ENCODE data around the gene ZMYM1.

DNA sequence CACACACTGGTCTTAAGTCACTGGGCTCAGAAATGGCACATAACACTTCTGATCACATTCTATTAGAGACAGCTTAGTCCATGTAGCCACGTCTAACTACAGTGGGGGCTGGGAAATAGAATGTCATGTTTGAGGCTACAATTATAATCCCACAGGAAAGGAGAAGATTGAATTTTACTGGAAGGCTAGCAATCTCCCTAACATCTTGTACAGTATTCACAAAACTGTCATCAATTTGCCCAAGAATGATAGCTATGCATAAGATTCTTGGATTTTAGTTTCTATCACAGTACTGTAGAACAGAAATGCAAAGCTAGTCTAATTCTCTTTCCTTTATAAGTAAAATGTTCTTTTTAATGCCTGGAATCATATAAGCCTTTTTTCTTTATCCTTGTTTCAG, 34.8 kb upstream of the ZMYM1 start:
- TF ChIP-seq, protein P1, sequence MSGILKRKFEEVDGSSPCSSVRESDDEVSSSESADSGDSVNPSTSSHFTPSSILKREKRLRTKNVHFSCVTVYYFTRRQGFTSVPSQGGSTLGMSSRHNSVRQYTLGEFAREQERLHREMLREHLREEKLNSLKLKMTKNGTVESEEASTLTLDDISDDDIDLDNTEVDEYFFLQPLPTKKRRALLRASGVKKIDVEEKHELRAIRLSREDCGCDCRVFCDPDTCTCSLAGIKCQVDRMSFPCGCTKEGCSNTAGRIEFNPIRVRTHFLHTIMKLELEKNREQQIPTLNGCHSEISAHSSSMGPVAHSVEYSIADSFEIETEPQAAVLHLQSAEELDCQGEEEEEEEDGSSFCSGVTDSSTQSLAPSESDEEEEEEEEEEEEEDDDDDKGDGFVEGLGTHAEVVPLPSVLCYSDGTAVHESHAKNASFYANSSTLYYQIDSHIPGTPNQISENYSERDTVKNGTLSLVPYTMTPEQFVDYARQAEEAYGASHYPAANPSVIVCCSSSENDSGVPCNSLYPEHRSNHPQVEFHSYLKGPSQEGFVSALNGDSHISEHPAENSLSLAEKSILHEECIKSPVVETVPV (CRISPR knock-in tag; IDR thresholded peaks at IDR 0.05) = no peak
- no peak for TF ChIP-seq TCF4 (CRISPR knock-in tag; IDR thresholded peaks at IDR 0.05; ENCODE audit: borderline replicate concordance)
- no peak for TF ChIP-seq PATZ1 (CRISPR knock-in tag; IDR thresholded peaks at IDR 0.05; ENCODE audit: borderline replicate concordance)
- TF ChIP-seq ZFP30 (CRISPR knock-in tag; IDR thresholded peaks at IDR 0.05) = no peak
- no peak for TF ChIP-seq BACH2 (CRISPR knock-in tag; IDR thresholded peaks at IDR 0.05; ENCODE audit: borderline replicate concordance)
- TF ChIP-seq ARNTL (CRISPR knock-in tag; IDR thresholded peaks at IDR 0.05; ENCODE audit: borderline replicate concordance, low read depth) = no peak
- TF ChIP-seq ZNF565 (CRISPR knock-in tag; conservative IDR thresholded peaks at IDR 0.05; ENCODE audit: low read depth) = no peak
- no peak for TF ChIP-seq CSDC2 (CRISPR knock-in tag; IDR thresholded peaks at IDR 0.05)
- no peak for TF ChIP-seq PPARA (CRISPR knock-in tag; IDR thresholded peaks at IDR 0.05; ENCODE audit: borderline replicate concordance)
- no peak for TF ChIP-seq ZFP3 (CRISPR knock-in tag; IDR thresholded peaks at IDR 0.05)
